GM19372 (cell line): Measurements from ENCODE around the gene GOSR2.

Experiments used
- ATAC-seq: cut with Tn5 transposase; IDR thresholded peaks from one replicate; pipeline ENCODE4 v1.9.1; 2021; ENCODE audit warnings: mild to moderate bottlenecking, low read depth, moderate library complexity; ENCODE audit not compliant: unreplicated experiment

Gene GOSR2

DNA sequence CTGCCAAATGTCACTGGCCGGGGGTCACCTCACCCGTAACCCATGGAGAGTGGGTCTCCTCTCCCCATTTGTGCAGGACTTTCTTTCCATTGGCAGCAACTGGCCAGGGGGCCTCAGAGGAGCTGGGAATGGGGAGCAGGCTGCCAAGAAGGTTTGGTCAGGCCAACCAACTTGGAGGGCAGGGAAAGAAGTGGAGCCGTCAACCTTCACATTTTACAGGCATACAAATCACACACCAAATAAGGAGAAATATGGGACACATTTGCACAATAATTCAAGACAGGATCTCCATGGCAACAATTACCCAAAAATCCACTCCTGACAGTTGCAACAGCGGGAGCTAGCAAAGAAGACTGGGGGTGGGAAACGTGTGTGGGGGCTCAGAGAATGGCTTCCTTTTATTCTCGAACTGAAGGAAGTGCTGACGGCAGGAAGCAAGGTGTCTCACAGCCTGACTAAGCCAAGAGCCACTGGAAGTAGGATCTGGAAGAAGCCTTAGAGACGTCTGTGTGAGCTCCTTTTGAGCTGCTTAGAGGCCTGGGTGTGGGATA lies 35.2 kb downstream of the GOSR2 start:
- no peak for ATAC-seq

DNA sequence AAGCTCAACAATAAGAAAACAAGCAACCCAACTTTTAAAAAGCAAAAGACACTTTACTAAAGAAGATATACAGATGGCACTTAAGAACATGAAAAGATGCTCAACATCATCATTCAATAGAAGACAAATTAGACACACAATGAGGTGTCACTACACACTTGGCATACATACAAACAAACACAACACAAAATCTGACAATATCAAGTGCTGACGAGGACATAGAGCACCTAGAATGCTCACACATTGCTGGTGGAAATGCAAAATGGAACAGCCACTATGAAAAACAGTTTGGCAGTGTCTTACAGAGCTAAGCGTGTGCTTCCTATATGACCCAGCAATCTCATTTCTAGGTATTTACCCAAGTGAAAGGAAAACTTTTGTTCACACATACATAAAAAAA lies 37.2 kb downstream of the GOSR2 start:
- ATAC-seq: no peak

- ATAC-seq: no peak
These were observed 39.4 kb downstream of the GOSR2 start for GRCh38 chr17:46962374-46962790.

- no peak for ATAC-seq
These were observed 40.6 kb downstream of the GOSR2 start for GRCh38 chr17:46963571-46963970.

DNA sequence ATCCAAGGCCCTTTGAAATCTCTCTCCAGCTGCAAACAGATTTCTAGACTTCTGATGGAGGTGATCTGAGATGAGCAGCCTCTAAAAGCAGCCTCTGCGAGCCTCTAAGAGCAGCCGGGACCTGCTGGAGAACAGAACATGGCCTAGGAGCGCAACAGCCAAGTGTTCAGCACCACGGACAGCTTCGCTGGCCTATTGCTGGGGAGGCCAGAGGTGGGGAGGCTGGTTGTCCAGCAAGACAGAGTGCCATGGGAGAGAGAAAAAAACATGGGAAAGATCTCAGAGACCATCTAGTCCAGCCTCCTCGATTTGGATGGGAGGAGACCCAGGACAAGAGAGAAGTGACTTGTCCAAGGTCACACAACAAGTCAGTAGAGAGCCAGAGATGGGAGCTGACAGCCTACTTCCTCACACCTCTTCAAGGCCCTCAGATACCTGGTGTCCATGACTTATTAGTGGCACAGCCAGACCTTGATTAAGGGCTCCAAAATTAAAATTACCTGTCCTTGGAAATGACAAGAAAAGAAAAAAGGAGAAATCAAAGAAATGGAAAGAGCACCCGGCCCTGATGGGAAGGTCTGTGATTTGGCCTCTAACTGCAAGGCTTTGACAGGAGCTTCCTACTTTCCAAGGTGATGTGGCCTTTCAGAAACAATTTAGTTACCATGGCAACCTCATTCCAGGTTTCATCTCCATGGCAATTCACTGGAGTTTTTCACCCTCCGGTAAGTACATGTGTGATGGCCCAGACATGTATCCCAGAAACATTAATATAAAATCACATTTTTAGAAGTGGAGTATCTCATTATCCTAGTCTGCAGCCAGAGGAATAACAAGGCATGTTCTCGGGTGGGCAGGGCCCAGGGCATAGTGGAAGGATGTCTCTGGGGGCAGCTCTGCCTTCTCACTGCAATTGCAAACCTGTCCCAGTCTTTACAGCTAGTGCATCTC lies 41.6 kb downstream of the GOSR2 start:
- no peak for ATAC-seq

- ATAC-seq: no peak
These were observed 45.4 kb downstream of the GOSR2 start for GRCh38 chr17:46968224-46968834.

DNA sequence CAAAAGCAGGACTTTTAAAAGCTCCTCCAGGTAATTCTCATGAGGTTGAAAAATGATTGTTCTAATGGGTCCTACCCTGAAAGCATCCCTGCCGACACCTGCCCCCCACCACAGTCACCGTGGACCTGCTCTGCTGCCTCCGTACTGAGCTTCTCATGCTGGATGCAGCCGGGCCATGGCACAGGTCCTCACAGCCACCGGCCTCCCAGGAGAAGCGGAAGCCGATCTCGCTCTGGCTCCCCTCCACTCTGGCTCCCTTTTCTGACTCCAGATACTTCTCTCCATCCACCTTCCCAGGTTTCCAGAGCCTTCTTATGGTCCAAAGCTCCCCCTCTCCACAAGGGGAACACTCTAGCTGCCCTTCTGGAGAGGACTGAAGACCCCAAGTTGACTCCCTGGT lies 45.9 kb downstream of the GOSR2 start:
- ATAC-seq: no peak

DNA sequence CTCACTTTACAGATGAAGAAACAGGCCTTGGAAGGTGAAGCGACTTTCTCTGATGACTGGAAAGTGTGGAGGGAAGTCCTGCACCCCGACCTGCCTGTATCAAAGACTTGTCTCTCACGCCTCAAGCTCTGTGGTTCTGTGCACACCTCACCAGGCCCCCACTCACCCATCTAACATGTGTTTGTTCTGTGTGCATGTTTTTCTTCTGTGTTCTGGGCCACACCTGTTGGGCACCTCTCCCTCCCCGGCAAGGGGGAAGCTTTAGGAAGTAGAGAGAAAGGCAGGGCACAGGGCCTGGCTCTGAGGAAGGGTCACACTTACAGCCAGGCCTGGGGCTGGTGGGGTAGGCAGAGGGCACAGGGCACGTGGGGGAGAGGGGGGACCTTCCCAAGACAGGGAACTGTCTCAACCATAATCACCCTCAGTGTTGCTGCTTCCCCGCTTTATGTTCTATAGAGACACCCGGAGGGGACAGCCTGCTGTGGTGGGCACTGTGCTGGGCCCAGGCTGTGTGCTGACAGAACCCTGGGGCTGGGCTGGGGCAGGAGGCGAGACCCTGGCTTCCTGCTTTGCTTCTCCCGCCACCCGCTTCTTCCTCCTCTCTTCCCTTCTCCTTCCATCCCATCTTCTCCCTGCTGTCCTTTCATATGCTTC lies 48.8 kb downstream of the GOSR2 start:
- no peak for ATAC-seq

DNA sequence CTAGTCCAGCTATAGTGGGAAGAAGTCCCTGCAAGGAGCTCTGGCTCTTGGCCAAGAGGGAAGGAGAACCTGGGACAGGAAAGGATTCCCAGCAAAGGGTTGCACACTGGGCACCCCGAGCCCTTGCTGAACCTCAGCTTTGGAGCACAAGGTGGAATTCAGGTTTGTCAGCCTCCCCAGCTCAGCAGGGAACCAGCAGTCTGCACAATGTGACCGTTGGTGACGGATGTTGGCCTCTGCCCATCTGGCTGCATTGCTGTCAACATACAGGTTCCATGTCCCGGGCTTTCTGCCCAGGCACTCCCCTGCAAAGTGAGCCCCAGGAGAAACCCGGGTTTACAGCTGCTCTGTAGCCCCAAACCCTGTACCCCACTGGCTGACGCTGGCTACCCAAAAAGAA lies 49.4 kb downstream of the GOSR2 start:
- ATAC-seq: no peak

GRCh38 chr17:46974086-46974485 lies 51.1 kb downstream of the GOSR2 start:
- no peak for ATAC-seq

- ATAC-seq: no peak
These were observed 52.3 kb downstream of the GOSR2 start for GRCh38 chr17:46975287-46975686.

GRCh38 chr17:46976626-46977270 lies 53.8 kb downstream of the GOSR2 start:
- no peak for ATAC-seq

DNA sequence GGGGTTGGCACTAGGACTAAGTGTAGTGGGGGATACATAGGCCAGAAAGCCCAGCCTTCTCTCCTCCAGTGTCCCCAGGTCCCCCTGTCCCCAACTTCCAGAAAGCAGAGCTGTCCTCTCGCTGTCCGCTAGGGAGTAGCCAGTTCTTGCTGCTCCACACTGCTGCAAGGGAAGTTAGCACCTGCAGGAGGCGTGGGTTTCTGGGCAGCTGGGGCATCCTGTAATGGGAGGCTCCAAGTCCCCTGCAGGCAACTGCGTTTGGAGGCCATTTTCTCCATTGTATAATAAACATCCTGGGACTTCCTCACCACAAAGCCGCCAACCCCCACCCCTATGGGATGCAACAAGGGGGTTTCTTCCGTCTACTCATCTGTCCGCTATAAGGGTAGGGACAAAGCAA lies 54.4 kb downstream of the GOSR2 start:
- ATAC-seq: no peak

DNA sequence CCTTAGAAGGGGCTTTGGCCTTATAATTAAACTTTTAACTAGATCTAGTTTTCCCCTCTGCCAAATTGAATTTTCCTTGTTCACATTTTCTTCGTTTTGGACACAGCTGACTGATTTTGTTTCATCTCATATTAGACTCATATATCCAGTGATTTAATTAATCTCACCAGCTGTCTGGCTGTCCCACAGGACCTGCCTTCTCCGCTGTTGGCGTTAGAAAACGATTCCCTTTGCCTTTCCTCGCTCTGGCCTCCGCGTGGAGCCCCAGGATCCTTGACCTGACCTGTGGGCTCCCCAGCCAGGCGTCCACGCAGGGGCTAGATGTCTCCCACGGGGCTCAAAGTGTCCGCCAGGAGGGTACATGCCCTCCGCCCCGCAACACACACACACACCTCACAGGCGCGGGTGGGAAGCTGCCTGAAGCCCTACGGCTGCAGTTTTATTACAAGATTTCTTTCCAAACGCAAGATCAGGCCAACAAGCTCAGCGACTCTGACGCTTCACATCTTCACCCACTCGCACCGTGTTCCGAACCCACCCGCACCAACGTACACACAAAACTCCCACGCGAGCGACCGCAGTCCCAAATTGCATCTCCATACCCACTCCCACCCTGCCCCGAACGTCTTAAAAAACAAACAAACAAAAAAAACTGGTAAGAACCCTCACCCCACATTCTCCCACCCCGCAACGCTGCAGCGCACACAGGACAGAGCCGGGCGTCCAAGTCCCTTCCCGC lies 55.0 kb downstream of the GOSR2 start:
- no peak for ATAC-seq

DNA sequence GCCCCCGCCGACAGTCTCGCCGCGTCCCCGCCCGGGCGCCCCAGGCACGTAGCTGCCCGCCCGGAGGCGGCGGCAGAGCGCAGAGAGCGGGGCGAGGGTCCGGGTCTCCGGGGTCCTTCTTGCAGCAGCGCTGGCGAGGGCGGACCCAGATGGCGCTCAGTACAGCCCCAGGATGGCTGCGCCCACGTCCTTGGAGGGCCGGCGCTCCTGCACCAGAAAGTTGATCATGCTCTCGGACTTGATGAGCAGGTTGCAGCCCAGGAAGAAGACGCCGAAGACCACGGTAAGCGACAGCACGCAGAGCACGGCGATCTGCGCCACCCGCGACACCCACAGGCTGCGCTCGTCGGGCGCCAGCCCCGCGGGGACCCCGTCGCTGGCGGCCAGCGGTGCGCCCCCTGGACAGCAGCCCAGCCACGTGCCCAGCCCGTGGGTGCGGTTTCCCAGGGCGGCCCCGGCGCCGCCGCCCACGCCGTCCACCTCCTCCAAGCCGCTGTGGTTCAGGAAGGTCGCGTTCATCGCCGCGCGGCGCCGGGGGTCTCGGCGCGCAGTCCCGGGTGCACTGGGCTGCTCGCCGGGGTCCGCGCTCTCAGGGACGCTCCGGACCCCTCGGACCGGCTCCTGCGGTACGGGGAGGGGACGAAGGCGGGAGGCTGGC lies 55.7 kb downstream of the GOSR2 start:
- ATAC-seq: no peak

DNA sequence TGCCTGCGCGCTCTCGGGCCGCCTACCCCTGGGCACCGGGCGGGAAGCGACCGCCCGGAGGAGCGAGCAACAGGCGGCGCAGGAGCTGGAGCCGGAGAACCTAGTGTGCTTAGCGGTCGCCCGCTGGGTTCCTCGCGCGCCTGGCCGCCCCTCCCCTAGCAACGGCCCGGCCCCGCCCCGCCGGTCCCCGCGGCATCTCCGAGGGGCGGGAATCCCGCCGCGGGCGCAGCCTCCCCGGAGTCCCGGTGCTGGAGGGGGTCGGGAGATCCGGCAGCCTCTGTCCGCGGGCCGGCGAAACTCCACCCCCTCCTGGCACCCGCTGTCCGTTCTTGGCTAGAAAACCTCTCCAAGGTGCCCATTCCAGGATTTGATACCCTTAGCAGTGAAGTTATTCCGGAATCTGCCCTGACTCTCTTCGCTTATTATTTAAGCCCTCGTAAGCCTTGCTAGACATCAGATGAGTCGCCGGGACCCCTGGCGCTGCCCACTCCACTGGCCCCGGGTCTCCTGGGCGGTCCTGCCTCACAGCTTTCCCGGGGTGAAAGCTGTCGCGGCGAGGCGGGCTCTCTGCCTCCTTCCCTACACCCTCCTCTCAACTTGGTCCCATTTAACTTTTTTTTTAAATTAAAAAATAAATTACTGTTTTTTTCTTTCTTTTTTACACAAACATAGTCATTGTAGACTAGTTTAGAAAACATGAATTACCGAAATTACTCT lies 56.3 kb downstream of the GOSR2 start, which contains the start of gene RPRML:
RPRML (minus strand) TSS at position 107 of the 717 bp plus-strand sequence. CDS start 246 bp downstream, outside the sequence.
- no peak for ATAC-seq

- no peak for ATAC-seq
These were observed 59.6 kb downstream of the GOSR2 start for GRCh38 chr17:46982577-46982976.

DNA sequence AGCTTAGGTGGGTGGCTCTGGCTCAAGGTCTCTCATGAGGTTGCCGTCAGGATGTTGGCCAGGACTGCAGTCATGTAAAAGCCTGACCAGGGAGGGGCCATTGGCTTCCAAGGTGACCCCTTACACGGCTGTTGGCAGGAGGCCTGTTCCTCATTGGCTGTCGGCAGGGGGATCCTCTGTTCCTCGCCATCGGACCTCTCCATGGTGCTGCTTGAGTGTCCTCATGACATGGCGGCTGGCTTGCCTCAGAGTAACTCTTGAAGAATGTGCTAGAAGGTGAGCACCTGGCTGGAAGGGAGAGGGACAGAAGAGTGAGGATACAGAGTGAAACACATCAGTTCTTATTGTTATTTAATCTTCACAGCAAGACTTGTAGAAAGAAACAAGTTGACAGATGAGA lies 60.8 kb downstream of the GOSR2 start:
- ATAC-seq: no peak

DNA sequence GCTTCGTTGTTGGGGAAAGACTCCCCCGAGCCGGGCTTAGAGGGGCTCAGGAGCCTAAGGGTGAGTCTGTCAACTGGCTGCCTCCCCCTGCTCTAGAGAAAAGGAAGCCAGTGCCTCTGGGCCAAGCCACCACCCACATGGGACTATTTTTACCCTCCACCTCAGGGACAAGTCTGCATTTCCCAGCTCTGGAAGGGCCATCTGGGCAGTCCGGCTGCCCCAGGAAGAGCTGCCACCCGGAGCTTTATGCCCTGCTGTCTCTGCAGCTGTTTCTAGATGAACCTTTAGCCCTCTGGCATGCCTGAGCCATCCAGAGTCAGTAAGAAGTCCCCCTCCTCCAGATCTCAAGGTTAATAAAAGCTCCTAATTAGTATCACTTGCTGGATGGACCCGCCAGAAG lies 61.4 kb downstream of the GOSR2 start:
- no peak for ATAC-seq
